GM18502 (cell line): ENCODE measurements around the gene ZRANB3.

Experiments
- ATAC-seq: cut with Tn5 transposase; IDR thresholded peaks from one replicate; pipeline ENCODE4 v1.9.1; 2021; ENCODE audit warnings: mild to moderate bottlenecking; ENCODE audit not compliant: unreplicated experiment, poor library complexity

The ZRANB3 gene

DNA sequence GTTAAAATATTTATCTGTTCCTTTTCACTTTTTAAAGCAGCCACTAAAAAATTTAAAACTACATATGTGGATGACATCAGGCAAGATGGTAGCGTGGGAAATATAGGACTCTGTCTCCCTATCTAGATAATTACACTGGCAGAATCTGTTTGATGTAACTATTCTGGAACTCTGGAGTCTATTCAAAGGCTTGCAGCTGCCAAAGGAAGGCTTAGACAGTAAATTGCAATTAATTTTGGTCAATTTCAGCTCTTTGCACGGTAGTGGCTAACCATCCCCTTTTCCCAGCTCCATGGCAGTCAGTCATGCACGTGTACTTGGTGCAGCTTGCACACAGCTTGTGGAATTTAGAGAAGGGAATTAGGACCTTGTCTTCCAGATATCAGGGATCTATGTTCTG lies 343.7 kb downstream of the ZRANB3 start:
- no peak for ATAC-seq

GRCh38 chr2:135186054-135186453 lies 345.0 kb downstream of the ZRANB3 start:
- ATAC-seq, result no peak

DNA sequence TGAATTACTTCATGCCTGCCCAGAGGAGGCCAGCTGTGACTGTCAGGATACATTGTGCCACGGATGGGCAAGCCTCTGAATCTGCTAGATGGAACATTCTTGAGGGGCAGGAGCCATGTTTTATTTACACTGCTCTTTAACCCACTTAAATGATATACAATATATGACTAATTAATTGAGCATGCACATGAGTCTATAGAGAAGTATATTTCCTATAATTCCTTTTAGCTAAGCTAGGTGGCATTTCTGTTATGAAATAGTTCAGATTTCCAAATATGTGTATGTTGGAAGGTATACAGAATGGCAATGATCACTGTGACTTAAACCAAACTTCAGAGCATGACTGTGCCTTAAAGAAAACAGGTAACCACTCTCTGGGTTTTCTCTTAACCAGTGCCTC lies 347.2 kb downstream of the ZRANB3 start:
- ATAC-seq, result no peak

DNA sequence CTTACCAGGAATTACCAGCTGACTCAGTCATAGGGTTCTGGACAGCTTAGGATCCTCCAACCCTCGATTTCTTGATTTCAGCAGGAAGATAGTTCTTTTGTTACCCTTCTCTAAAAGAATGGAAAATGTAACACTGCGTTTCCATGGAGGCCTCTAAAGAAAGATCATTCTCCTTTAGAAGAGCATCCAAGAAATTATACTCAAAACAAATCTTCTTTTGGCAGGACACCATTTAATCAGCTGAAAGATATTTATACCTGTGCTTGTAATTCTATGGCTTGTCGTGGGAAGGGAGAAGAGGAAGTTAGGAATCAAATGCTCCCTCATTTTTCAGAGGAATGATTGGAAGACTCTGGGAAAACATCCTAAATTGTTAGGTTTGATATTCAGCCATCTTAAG lies 348.4 kb downstream of the ZRANB3 start:
- no peak for ATAC-seq

GRCh38 chr2:135182190-135182589 lies 348.8 kb downstream of the ZRANB3 start:
- ATAC-seq, result no peak

DNA sequence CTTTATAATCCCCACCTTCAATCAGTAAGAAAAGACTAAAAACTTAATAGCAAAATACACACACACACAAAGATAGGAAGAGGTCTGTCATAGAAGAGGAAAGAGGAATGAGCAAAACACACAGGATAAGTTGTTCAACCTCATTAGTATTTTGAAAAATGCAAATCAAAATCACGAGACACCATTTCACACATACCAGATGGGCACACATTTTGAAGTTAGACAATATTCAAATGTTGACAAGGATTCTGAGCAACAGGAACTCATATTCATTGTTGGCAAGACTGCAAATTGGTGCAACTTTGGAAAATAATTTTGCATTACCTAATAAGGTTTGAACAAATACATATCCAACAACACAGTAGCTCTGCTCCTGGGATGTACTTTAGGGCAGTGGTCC lies 351.3 kb downstream of the ZRANB3 start:
- no peak for ATAC-seq

- ATAC-seq, result no peak
Measured at GRCh38 chr2:135175177-135175576, 355.8 kb downstream of the ZRANB3 start.

GRCh38 chr2:135174810-135175093 lies 356.3 kb downstream of the ZRANB3 start:
- ATAC-seq, result no peak

DNA sequence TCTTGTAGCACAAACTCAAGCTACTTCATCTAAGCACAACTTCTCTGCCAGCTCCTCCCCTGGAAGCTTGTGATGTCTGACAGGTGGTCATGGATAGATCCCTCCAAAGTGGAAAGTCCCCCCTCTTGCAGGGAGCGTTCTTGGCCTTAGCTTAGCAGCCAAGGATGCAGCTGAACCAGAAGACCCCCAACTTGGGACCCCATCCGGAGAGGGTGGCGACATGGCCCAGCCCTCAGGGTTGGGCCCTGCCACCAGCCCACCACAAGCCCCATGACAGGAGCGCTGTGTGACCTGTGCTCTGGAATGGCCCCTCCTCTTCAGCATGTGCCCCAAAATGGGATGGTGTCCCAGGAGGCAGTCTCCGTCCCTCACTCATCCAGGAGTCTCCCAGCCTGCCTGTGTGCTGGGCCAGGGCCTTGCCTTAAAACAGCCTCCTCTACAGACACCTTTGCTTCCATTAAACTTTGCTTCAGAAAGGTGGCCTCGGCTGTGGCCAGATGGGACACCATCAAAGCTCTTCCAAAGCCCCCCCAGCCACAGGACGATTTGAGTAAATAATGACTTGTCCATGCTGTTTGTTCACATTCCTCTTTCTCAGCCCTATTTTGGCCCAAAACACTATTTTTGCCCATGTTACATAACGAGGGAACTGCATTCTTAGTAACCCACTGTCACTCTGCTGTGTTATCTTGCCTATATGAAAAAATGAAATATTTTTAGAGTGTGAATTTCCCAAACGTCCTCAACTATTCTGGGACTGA lies 356.8 kb downstream of the ZRANB3 start:
- ATAC-seq, result no peak

DNA sequence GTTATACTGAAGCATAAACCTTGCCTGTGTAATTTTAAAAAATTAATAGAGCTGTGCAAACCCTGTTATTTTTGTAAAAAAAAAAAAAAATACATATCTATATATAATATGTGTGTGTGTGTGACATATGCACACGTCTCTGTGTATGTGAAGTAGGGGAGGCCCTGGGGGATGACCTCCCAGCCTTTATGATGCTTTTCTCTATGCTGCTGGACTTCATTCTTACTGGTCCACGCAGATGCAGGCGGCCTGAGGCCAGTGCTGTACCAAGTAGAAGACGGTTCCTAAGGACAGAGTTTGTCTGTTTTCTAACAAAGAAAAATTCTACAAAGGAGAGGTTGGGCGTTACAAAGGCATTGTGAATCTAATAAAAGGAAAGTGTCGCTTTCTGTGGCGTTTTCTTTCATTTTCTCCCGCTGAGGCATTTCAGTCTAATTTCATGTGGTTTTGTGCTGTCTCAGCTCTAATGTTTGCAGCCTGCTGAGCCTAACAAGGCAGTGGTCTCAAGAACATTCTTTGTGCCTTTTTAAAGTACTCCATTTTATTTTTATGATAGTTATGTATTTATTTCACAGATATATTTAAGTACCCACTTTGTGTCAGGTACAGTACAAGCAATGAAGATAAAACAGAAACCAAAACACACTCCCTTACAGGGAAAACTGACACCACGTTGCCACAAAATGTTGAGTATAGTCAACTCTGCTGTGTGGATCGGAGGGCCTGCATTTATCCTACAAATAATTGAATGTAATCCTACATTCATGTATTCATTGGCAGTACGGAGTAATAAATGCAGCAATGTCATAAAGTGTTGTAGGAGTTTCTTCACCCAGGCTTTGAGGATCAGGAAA lies 360.9 kb downstream of the ZRANB3 start:
- no peak for ATAC-seq

DNA sequence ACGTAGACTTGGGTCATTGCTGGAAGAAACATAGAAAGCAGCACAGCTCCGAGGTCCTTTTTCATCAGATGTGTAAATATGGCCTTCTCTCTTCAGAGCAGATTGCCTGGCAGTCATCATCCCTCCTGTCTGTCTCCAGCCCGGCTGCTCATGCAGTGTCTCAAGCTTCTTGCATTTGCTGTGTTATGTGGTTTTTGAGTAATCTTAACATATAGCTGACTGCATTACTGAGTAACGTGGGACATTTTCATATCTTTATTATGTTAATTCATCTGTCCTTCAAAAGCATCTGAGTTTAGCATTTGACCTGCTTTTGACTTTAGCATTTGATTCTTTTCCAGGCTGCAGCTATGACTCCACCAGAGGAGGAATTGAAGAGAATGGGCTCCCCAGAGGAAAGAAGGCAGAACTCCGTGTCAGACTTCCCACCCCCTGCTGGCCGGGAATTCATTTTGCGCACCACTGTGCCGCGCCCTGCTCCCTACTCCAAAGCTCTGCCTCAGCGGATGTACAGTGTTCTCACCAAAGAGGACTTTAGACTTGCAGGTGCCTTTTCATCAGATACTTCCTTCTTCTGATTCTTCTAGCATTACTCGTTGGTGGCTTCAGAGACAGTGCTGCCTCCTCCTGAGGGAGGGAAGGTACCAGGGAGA lies 362.7 kb downstream of the ZRANB3 start:
- no peak for ATAC-seq

DNA sequence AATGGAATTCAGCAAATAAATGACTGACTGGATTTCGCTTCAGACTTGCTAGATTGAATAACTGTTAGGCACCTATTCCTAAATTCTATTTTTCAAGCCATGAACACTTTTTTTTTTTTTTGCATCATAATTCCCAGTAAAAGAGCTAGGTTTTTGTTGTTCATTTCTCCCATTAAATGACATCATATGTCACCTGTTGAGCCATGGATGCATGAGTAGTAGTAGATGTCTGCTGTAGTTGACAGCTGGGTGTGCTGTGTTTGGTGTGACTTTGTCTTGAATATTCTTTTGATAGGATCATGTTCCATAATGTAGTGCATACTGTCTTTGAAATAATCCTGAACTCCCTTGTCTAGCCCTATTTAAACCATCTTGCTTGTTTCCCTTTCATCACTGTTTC lies 363.7 kb downstream of the ZRANB3 start:
- ATAC-seq, result no peak

DNA sequence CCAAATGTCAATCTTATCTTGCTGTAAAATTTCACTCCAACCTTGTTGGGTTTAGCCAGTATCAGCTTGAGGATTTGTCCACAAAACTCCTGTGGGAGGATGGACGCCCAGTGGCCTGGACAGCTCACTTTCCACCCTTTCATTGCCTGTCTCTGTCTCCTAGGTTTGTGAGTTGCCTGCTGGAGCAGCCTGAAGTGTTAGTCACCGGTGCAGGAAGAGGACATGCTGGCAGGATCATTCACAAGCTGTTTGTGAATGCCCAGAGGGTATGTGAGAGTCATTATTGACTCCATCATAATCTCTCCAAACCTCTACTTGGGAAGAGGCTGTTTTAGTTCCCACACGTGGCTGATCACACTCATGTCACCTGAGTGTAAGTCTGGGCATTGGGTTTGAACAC lies 366.6 kb downstream of the ZRANB3 start:
- no peak for ATAC-seq

- ATAC-seq, result no peak
Measured at GRCh38 chr2:135163901-135164300, 367.1 kb downstream of the ZRANB3 start.

GRCh38 chr2:135163306-135163705 lies 367.7 kb downstream of the ZRANB3 start:
- no peak for ATAC-seq

- ATAC-seq, result no peak
Measured at GRCh38 chr2:135162786-135163185, 368.2 kb downstream of the ZRANB3 start.

GRCh38 chr2:135162377-135162776 lies 368.6 kb downstream of the ZRANB3 start:
- no peak for ATAC-seq

DNA sequence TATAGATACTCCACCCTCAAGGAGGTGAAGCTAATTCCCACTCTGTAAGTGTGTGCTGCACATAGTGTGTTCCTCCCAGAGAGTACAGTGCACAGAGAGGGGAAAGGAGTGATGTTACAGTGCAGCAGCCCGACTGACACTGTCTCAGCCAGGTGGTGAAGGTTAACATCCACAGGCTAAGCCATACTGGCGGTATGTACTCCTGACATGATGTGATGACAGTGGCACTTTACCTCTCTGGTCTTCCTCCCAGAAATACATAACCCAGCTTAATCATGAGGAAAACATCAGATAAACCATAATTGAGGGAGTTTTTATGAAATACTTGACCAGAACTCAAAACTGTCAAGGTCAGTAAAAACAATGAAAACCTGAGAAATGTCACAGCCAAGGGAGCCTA lies 371.8 kb downstream of the ZRANB3 start:
- ATAC-seq, result no peak

GRCh38 chr2:135157856-135158255 lies 373.2 kb downstream of the ZRANB3 start:
- no peak for ATAC-seq

GRCh38 chr2:135154962-135155361 lies 376.1 kb downstream of the ZRANB3 start:
- no peak for ATAC-seq

GRCh38 chr2:135152361-135152760 lies 378.7 kb downstream of the ZRANB3 start:
- no peak for ATAC-seq
